Hematopoietic multipotent progenitor cell treated with erythropoietin and hydrocortisone succinate and interleukin-3 and kit ligand, for 8 days (in vitro differentiated cells): ENCODE measurements around the gene IRAK1BP1.
A peak's percentile ranks its signal among the peaks of the same experiment; 100 is the strongest.
"Not testable (repeated sequence)": the region's sequence is repeated elsewhere in the genome, so short reads cannot be mapped to it uniquely, and the experiment has no call there.

ENCODE experiments used
- DNase-seq: peaks from one replicate; pipeline ENCODE4 v3.0.0-alpha.2; 2015

The IRAK1BP1 gene

DNA sequence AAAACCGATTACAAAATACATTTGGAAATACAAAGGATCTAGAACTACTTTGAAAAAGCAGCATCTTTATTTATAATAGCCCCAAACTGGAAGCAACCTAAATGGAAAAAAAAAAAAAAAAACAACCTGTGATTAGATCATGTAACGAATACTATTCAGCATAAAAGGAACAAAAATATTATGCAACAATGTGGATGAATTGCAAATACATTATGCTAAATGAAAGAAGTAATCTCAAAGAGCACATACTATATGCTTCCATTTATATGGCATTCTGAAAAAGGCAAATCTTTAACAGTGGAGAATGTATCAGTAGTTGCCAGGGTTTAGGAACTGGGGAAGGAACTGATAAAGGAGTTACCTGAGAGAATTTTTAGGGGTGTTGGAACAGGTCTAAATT, 28.9 kb downstream of the IRAK1BP1 start:
- DNase-seq = no peak

DNA sequence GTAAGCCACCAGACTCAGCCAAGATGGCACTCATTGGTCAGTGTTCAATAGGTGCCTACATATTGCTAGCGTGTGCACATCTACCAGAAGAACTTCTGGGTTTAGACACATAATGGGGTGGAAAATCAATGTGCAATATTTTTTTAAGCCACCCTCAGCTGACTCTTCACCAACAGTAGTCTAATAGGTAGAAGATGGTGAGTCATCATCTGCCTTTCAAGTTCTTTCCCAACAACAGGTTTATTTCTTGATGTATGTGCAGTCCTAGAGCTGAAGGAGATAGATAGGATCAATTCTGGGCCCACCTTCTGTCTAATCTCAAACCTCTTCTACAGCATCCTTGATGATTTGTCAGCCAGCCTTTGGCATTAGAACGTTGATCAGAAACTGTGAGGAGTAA, 41.3 kb downstream of the IRAK1BP1 start:
- DNase-seq = no peak

DNA sequence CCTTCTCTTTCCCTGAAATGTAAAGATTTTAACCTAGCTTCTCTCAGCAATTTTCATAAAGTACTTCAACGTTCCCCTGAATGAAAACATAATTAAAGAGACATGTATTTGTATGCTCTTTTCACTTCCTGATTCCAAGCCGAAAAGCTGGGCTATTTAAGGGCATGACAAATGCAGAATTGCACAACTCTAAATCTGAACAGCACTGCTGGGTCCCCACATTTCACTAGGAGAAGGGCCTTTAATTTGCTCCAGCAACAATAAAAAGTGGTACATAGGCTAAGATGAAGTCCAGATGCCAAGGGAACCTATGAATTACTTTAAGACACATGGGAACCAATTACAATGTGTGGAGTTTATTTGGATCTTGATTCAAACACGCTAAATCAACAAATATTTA, 42.0 kb downstream of the IRAK1BP1 start:
- no peak for DNase-seq

DNA sequence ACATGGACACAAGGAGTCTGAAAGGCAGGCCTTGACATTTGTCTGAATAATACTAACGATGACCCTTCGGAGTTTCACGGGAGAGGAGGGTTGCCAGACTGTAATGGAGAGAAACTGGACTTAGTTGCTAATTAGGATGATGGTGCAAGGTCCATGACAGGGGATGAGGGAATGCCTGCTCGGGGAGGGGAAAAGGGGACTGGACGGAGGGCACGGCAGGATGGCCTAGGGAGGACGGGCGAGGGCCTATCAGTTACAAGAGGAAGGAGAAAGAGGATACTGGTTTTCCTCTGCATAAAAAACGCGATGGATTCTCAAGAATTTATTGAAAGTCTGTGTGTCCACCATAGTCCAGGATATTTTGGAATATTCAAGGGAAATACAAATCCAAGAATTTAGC, 42.7 kb downstream of the IRAK1BP1 start:
- DNase-seq = no peak

DNA sequence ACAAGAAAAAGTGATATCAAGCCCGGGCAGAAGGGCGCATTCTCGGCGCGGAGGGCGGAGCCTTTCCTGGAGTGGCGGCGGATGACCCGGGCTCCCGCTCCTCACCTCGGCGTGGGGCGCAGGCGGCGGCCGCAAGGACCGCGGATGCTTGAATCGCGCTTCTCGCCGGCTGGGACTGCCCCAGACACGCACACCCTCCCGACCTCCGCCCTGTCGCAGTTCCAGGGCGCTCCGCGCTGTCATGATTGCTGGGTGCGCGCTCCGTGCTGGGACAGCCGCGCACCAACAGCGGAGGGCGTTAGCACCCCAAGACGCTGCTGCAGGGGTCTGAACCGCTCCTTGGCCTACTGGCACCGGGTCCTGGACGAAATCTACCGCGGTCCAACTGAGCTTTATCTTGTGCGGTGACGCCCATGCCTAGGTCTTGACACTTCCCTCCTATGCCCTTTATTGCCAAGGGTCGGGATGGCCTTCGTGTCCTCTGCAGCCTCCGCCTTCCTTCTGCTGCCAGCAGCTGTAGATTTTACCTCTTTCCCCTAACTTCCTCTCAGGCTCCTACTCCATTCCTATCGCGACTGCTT, 43.3 kb downstream of the IRAK1BP1 start:
- DNase-seq = peak; percentile 31

- no peak for DNase-seq
Observed at GRCh38 chr6:78911218-78911940, 44.0 kb downstream of the IRAK1BP1 start.

- no peak for DNase-seq
Observed at GRCh38 chr6:78916411-78916810, 49.1 kb downstream of the IRAK1BP1 start.

GRCh38 chr6:78917788-78918187, 50.4 kb downstream of the IRAK1BP1 start:
- no peak for DNase-seq

DNA sequence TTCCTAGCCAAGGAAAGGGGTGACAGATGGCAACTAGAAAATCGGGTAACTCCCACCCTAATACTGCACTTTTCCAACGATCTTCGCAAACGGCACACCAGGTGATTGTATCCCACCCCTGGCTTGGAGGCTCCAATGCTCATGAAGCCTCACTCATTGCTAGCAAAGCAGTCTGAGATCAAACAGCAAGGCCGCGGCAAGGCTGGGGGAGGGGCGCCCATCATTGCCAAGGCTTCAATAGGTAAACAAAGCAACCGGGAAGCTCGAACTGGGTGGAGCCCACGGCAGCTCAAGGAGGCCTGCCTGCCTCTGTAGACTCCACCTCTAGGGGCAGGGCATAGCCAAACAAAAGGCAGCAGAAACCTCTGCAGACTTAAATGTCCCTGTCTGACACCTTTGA, 53.8 kb downstream of the IRAK1BP1 start:
- DNase-seq = not testable (repeated sequence)

- DNase-seq = no peak
Observed at GRCh38 chr6:78925317-78925716, 58.0 kb downstream of the IRAK1BP1 start.

DNA sequence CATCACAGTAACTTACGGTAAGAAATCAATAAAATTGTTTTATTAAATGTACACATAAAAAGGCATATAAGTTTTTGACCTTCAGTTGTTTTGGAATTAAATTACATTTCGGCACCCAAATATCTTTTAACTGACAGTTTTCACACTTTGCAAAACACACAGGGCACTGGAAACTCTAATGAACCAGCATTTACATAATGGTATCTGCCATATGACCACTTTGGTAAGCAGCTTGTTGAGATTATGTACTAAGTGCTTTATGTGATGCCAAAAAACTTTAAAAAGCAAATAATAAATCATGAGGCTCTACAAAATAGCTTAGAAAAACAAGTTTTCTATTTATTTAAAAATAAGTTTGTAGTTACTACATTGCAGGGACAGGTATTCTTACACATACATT, 68.2 kb downstream of the IRAK1BP1 start:
- DNase-seq = no peak

DNA sequence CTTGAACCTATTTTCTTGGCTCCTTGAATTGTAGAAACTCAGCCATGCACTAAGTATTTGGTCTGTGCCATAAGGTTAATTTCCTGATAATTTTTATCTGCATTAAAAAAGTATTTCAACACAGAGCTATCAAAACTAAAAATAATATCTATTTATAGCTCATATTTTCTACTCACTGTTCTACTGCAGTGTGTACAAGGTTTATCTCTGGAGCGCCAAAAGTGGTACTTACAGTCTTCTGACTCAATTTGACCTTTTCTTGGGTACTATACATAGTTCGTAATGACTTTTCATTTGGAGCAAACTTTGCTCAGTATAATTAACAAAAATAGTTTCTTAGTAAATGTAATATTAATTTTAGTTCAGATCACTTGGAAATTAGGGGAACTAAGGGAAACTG, 69.2 kb downstream of the IRAK1BP1 start:
- no peak for DNase-seq

DNA sequence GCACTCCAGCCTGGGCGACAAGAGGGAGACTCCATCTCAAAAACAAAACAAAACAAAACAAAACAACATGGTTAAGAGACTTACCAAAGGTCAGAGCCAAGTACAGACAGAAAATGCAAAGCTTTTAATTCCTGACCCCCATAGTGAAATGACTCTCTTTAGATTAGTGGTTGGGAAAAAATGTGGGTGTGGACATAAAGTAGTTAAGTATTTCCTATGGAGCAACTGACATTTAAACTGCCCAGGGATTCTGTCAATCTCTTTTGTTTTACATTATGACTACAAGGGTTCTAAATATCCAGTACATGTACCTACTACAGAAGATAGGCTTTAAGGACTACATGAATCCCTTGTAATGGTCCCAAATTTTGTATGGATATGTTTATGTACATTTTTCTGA, 75.1 kb downstream of the IRAK1BP1 start:
- no peak for DNase-seq

DNA sequence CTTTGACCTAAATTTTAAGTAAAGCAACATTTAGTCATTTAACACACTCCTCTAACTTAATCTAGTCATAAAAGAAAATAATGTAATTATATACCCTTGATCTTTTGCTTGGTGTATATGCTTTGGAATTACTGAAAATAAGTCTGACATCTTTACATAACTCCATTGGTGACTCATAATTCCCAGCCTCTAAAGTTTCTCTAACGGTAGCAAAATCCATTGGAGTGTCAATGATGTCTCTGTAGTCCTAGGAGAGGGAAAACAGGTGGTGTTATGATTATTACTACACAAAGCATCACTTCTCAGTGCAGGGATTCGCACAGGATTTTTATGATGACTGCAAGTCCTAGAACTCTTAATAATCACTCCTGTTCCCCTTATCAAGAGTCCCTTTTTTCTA, 80.2 kb downstream of the IRAK1BP1 start:
- DNase-seq = no peak

DNA sequence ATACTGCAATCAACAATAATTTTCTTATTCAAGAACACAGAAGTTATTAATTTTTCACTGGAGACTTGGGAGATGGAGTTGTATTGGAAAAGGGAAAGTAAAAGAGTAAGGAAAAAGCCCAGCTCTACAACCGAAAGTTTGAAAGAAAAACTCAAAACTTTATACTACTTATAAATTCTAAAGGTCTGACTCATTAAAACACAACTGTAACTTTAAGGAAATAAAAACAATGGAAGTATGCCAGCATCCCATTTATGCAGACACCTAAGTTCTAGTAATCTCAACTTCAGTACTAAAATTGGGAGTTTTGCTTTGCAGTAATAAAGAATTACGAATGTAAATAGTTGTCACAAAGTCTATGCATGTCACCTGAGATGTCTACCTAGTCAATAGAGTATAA, 80.6 kb downstream of the IRAK1BP1 start:
- DNase-seq = no peak

DNA sequence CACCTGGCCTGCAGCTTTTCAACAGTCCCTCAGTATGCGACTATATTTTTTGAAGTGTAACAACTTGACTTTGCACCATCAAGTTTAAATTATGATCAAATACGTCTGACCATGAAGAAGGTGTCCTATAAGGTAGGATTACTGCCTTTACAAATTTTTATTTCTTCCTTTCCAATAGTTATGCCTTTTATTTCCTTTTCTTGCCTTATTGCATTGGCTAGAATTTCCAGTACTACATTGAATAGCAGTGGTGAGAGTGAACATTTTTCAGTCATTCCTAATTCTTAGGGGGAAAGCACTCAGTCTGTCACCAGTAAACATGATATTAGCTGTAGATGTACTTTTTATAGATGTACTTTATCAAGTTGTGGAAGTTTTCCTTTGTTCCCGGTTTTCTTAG, 81.4 kb downstream of the IRAK1BP1 start:
- DNase-seq = no peak

- DNase-seq = no peak
Observed at GRCh38 chr6:78952362-78952761, 85.0 kb downstream of the IRAK1BP1 start.
